HG03196 (cell line): ENCODE results near the gene ATL1.
"Not testable (repeated sequence)": the region's sequence is repeated elsewhere in the genome, so short reads cannot be mapped to it uniquely, and the experiment has no call there.

Source experiments
- ATAC-seq: cut with Tn5 transposase; IDR thresholded peaks from one replicate; pipeline ENCODE4 v1.9.1; 2021; ENCODE audit not compliant: unreplicated experiment

The ATL1 gene

DNA sequence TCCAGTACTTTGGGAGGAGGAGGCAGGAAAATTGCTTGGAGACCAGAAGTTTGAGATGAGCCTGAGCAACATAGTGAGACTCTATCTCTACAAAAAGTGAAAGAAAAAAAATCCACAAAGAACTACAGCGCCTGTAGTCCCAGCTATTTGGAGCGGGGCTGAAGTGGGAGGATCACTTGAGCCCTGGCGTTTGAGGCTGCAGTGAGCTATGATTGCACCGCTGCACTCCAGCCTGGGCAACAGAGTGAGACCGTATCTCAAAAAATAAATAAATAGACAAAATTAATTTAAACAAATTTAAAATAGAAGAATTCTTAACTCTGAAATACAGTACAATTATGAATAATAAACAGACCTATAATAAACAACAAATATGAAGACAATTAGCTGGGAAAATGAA lies 40.9 kb downstream of the ATL1 start:
- ATAC-seq, result no peak

DNA sequence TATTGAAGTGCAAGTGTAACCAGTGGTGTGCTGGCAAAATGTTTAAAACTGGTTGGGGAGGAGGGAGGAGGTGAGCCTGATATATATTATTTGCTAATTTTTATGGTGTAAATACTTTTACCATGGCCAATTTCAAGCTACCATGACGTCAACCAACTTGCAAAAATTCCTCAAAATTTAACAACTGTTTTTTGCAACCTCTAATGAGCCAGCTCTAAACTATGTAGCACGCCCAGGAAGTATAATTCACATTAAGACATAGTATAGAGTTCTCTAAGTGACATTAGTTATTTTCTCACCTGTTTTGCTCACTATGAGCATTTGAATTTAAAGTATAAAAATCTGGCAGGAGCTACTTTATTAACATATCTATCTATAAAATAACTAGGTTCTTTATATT lies 41.4 kb downstream of the ATL1 start:
- no peak for ATAC-seq

- no peak for ATAC-seq
These were observed 42.1 kb downstream of the ATL1 start for GRCh38 chr14:50602035-50602434.

- no peak for ATAC-seq
These were observed 43.6 kb downstream of the ATL1 start for GRCh38 chr14:50603565-50603964.

DNA sequence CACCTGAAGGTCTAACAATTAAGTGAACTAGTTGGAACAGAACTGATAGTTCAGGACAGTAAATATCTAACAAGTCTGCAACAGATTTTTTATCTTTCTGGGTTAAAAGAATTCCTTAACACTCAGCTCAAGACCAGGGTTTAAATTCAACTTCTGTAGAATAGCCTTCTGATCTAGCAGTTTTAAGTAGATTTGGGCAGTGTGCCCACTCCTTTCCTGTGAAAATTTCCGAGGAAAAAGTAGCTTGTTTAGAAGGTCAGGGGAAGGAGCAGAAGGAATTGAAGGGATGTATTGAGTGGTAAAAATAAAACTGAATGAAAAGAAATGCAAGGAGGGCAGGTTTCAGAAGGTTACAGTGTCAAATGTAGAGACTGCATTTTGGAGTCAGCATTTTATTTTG lies 45.8 kb downstream of the ATL1 start:
- ATAC-seq, result no peak

- ATAC-seq, result no peak
These were observed 46.5 kb downstream of the ATL1 start for GRCh38 chr14:50606468-50606867.

- ATAC-seq, result no peak
These were observed 47.2 kb downstream of the ATL1 start for GRCh38 chr14:50607181-50607580.

GRCh38 chr14:50607761-50608160 lies 47.8 kb downstream of the ATL1 start:
- ATAC-seq, result no peak

DNA sequence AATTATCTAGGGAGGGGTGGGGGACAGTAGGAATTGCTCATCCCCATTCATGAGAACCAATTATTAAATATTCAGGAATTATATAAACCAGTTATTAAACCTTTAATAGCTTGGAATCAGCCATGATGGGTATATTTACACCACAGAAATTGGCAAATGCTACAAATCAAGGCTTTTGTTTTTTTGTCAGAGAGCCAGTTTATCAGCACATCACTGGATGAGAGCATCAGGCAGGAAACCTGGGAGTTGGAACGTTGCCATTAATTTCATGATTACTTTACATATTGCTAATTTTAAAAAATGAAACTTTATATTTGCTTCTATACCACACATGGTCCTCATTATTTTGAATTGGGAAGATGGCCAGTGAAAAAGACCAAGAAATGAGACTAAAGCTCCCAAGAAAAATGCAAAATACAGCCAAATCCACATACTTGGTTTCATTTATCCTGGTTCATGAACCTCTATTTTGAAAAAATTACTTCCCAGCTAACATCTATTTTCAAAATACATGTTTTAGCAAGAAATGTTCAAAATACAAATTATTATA lies 48.4 kb downstream of the ATL1 start:
- no peak for ATAC-seq

GRCh38 chr14:50610465-50610864 lies 50.5 kb downstream of the ATL1 start:
- no peak for ATAC-seq

DNA sequence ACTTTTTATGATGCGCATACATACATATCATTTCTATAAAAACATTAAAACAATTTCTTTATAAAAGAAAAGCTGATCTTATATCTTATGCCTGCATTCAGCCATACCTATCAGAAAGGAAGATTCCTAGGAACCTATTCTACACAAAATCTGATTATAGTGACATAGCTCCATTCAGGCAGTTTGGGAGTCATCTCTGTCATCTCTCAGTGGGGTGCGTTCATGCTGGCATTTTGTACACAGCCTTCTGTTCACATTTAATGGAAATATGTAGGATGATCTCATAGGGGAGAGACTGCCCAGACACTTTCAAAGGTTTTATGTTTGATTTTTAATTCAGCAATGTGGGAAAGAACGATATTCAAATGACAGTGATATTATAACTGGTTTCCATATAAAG lies 52.9 kb downstream of the ATL1 start:
- ATAC-seq, result no peak

DNA sequence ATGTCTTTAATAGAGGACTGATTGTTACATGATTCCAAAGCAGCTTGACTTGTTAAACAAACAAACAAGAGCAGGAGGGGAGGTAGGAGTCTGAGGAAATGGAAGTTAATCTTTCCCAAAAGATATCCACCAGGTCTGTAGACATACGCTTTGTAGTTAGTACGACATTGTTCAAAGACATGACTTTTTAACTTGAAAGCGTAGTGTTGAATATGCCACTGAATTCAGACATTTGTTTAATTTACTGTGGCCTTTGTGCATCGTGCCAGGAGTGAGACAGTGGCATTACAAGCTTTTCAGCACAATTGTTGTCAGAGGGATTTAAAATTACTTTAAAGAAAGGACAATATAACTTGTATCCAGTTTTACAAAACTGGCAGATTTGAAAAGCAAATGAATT lies 55.1 kb downstream of the ATL1 start:
- no peak for ATAC-seq

GRCh38 chr14:50615552-50615951 lies 55.6 kb downstream of the ATL1 start:
- ATAC-seq, result no peak

DNA sequence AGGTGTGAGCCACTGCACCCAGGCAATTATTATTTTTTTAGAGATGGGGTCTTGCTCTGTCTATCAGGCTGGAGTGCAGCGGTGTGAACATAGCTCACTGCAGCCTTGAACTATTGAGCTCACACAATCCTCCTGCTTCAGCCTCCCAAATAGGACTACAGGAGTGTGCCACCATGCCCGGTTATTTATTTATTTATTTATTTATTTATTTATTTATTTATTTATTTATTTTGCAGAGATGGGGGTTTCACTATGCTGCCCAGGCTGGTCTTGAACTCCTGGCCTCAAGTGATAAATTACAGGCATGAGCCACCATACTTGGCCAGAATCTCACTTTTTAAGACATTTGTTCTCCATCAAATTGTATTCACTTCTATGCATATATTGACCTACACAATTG lies 56.3 kb downstream of the ATL1 start:
- ATAC-seq, result no peak

DNA sequence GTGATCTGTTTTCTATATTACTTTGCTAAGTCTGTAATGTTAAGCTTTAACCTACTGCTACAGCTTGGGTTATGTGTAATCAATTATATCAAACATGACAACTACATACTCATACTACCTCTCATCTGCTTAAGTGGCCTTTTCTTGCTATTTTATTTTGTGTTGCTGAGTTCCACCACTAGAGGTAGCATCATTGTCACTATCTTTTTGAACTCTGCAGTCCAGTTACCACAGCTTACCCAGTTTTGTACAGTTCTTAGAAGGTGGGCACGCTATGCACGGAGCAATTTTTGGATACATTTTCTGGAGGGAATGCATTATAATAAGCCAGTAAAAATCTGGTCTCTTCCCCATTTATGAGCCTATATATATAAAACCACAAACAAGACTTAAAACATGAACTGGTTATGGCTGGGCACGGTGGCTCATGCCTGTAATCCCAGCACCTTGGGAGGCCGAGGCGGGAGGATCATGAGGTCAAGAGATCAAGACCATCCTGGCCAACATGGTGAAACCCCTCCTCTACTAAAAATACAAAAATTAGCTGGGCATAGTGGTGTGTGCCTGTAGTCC lies 59.7 kb downstream of the ATL1 start:
- ATAC-seq, result no peak

DNA sequence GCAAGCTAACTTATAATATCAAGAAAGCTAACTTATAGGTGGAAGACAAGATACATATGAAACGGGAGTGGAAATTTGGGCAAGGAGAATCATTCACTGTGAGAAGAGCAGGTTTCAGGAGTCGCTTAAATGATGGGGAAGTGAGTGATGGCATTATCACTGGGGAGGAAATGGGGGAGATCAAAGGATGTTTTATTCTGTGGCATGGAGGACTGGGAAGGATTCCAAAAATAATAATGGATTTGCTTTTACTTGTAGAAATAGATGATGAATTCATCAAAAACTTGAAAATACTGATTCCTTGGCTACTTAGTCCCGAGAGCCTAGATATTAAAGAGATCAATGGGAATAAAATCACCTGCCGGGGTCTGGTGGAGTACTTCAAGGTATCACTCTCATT lies 60.4 kb downstream of the ATL1 start:
- ATAC-seq, result no peak

DNA sequence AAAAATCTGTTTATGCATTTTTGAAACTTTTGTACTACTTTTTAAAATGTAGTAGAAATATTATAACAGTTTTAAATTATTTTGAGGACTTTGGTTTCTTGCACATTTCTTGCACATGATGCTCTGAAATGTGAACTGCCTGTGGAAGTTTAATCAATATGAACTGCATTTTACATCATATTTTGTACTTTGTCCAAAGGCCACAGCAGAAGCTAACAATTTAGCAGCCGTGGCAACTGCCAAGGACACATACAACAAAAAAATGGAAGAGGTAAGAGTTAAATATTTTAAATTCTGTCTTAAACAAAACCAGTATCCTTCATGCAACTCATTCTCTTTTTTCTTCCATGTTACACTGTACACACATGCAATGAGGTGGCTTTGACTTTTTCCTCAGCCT lies 63.0 kb downstream of the ATL1 start:
- no peak for ATAC-seq

- no peak for ATAC-seq
These were observed 64.5 kb downstream of the ATL1 start for GRCh38 chr14:50624447-50624846.

DNA sequence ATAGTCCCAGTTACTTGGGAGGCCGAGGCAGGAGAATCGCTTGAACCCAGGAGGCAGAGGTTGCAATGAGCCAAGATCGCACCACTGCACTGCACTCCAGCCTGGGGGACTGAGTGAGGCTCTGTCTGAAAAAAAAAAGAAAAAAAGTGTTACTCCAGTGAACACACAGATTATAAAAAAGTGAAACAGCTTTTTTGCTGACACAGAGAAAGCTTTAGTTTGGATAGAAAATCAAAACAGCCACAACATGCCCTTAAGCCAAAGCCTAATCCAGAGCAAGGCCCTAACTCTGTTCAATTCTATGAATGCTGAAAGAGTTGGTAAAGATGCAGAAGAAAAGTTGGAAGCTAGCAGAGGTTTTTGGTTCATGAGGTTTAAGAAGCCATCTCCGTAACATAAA lies 65.0 kb downstream of the ATL1 start:
- not testable (repeated sequence) for ATAC-seq

- ATAC-seq, result no peak
These were observed 71.5 kb downstream of the ATL1 start for GRCh38 chr14:50631408-50631821.

DNA sequence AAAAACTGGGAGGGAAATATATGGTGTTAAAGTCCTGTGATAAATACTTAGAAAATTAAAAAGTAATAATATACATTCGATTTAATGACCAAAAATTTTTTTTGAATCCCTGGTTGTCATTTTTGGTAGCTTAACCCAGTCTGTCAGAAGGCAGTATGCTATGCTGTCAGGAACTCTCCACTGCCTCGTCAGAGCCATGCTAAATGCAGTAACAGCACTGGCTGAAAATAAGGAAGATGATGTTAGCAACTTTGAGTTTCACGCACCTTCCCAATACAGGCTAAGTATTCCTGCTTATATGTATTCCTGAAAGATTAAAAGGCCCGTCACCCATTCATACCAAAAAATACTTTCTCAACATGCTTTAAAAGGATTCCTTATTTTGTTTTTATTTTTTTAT lies 74.0 kb downstream of the ATL1 start:
- ATAC-seq, result no peak

DNA sequence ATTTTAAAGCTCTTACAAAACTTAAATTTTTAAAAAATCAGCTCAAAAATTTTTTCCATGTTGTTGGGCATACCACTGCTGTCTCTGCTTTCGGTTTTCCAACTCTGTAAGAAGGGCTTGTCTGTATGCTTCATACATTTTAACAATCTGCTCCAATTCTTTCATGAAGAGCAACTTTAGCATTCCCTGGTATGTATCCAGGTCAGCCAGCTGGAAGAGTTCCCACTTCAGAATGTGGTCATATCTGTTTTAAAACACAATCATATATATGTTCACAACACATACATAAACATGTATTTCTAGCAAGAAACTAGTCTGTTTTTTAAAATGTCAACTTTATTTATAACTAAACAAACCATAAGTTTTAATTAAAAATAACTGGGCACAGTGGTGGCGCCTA lies 75.2 kb downstream of the ATL1 start:
- no peak for ATAC-seq

DNA sequence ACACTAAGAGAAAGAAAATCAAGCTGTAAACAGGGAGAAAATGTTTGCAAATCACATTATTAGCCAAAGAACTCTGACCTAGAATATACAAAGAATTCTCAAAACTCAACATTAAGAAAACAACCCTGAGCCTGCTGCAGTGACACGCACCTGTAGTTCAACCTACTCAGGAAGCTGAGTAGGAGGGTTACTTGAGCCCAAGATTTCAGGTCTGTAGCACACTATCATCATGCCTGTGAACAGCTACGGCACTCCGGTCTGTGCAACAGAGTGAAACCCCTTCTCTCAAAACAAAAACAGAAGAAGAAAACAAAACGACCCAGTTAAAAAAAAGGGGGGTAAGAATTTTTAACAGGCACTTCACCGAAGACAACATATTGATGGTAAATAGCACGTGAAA lies 87.3 kb downstream of the ATL1 start:
- peak; percentile 63 for ATAC-seq
